T-helper 2 cell treated with Interferon-gamma antibody and Interleukin-4, amounts not matched to agents 5 μg/mL and 100 μg/mL, for 36 hours (primary cell): ENCODE data around the gene RIMBP3C.
"Not testable (repeated sequence)": the region's sequence is repeated elsewhere in the genome, so short reads cannot be mapped to it uniquely, and the experiment has no call there.

Experiments used
- DNase-seq: peaks from one replicate; pipeline ENCODE4 v3.0.0; 2021; ENCODE audit warnings: low spot score
- H3K27ac Mint-ChIP-seq: one replicate; pipeline ENCODE4 v1.8.0; 2021; ENCODE audit warnings: mild to moderate bottlenecking, mixed read lengths
- H3K27me3 Mint-ChIP-seq: one replicate; pipeline ENCODE4 v1.8.0; 2021; ENCODE audit warnings: low read depth, mixed read lengths
- H3K36me3 Mint-ChIP-seq: one replicate; pipeline ENCODE4 v1.8.0; 2021; ENCODE audit warnings: low read depth, mixed read lengths
- H3K4me1 Mint-ChIP-seq: one replicate; pipeline ENCODE4 v1.8.0; 2021; ENCODE audit warnings: low read depth, mixed read lengths
- H3K4me3 Mint-ChIP-seq: one replicate; pipeline ENCODE4 v1.8.0; 2022; ENCODE audit warnings: mild to moderate bottlenecking, moderate library complexity, mixed read lengths
- H3K9me3 Mint-ChIP-seq: one replicate; pipeline ENCODE4 v1.8.0; 2021; ENCODE audit warnings: mixed read lengths

Gene RIMBP3C

GRCh38 chr22:21587803-21588611 is 36.7 kb upstream of the RIMBP3C start:
- Mint-ChIP-seq H3K9me3 (no peaks in the 10 kb centered on the region), H3K4me3 (peak overlapping the region; percentile 25), H3K27me3 (no peaks in the 10 kb centered on the region), H3K36me3 (peaks cover 22% of the 10 kb centered on the region), H3K4me1 (peaks cover 23% of the 10 kb centered on the region), H3K27ac (peak overlapping the region; percentile 71)
- DNase-seq: peak; percentile 67

GRCh38 chr22:21585389-21585788 is 34.1 kb upstream of the RIMBP3C start:
- Mint-ChIP-seq H3K36me3 (peaks cover 7% of the 10 kb centered on the region), H3K27ac (peak overlapping the region; percentile 28), H3K4me1 (peaks cover 20% of the 10 kb centered on the region), H3K9me3 (no peaks in the 10 kb centered on the region), H3K4me3 (no peak overlapping the region), H3K27me3 (no peaks in the 10 kb centered on the region)
- DNase-seq: no peak

DNA sequence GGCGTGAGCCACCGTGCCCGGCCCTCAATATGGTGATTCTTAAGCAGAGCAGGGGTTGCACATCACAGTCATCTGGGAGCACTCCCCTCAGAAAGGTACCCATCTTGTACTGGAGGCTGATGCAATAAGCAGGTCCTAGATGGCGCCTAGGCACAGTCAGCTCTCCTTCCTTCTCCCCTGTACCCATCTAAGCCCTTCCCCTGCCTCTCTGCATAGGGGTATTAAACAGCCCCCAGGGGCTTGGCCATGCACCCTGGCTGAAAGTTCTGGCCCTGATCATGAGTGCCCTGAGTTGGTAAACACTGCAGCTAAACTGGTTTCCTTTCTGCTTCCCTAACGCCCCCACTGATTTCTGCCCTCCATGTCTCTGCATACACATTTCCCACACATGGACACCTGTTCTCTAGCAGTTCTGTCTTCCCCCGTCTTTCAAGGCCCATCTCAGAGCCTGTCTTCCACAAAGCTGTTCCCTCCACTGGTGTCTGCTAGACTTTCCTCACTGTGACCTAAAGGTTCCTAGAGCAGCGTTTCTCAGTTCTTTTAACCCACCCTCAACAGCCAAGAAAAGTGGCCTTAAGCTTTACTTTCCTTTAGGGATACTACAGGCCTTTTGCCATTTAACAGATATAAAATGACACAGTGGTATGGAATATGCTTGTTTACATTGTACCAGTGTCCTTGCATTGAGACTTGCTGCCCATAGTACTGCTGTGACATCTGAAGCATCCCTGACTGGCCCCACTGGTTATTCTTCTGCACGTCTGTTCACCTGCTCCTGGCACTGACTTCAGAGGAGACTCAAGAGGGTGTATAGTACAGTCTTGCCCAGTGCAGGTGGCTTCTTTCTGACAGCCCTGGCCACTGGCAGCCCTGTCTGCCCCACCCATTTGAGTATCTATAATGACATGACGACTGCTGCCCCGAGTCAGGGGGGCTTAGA is 31.8 kb upstream of the RIMBP3C start:
- H3K36me3 Mint-ChIP-seq: peaks cover 9% of the 10 kb centered on the region
- no peak for DNase-seq
- no peak overlapping the region for H3K4me3 Mint-ChIP-seq
- H3K9me3 Mint-ChIP-seq: no peaks in the 10 kb centered on the region
- no peak overlapping the region for H3K27ac Mint-ChIP-seq
- H3K27me3 Mint-ChIP-seq: no peaks in the 10 kb centered on the region
- H3K4me1 Mint-ChIP-seq: peaks cover 13% of the 10 kb centered on the region

GRCh38 chr22:21581009-21581713 is 29.9 kb upstream of the RIMBP3C start:
- H3K27ac Mint-ChIP-seq, H3K36me3 Mint-ChIP-seq, H3K9me3 Mint-ChIP-seq, DNase-seq, H3K4me1 Mint-ChIP-seq, H3K4me3 Mint-ChIP-seq, H3K27me3 Mint-ChIP-seq: not testable (repeated sequence)

- not testable (repeated sequence) for H3K4me3 Mint-ChIP-seq, H3K36me3 Mint-ChIP-seq, DNase-seq, H3K27me3 Mint-ChIP-seq, H3K9me3 Mint-ChIP-seq, H3K27ac Mint-ChIP-seq
- peaks cover 11% of the 10 kb centered on the region for H3K4me1 Mint-ChIP-seq
These were observed 29.4 kb upstream of the RIMBP3C start for GRCh38 chr22:21580623-21581007.

- Mint-ChIP-seq H3K27me3 (no peaks in the 10 kb centered on the region), H3K4me3 (no peak overlapping the region), H3K36me3 (peaks cover 4% of the 10 kb centered on the region), H3K4me1 (peaks cover 11% of the 10 kb centered on the region), H3K9me3 (no peaks in the 10 kb centered on the region), H3K27ac (no peak overlapping the region)
- DNase-seq: no peak
These were observed 28.2 kb upstream of the RIMBP3C start for GRCh38 chr22:21579474-21579851.

DNA sequence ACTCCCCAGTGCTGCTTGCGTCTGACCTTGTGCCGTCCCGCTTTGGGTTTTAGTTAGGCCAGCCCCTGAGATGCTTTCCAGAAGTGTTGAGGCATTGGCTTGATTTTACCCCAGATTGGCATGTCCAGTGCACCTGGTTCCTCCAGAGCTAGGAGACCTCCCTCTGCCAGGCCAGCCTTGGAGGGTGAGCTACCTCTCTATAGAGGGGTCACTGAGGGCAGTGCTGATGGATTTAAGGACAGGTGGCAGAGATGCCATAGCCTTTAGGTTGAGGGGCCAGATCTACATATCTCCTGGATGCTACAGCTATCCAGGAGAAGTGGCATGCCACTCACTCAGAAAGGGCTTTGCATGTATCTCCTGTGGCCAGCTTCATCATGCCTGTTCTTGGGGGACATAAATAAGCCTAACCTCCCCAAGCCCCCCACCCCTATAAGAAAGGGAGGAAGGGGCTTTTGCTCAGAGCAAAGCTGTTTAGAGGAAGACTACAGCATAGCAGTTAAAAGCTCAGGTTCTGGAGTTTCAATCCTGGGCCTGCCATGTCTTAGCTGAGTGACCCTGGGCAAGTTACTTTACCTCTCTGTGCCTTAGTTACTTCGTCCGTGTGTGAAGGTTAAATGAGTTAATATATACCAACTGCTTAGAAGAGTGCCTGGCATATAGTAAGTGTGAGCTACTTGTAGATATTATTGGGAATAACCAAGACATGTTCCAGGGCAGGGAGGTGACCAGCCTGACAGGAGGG is 22.7 kb upstream of the RIMBP3C start:
- Mint-ChIP-seq H3K27me3 (no peaks in the 10 kb centered on the region), H3K27ac (no peak overlapping the region), H3K36me3 (peaks cover 29% of the 10 kb centered on the region), H3K4me3 (no peak overlapping the region), H3K4me1 (peaks cover 39% of the 10 kb centered on the region), H3K9me3 (no peaks in the 10 kb centered on the region)
- DNase-seq: no peak

- H3K36me3 Mint-ChIP-seq: peaks cover 34% of the 10 kb centered on the region
- H3K9me3 Mint-ChIP-seq: no peaks in the 10 kb centered on the region
- DNase-seq: no peak
- H3K4me3 Mint-ChIP-seq: no peak overlapping the region
- peaks cover 44% of the 10 kb centered on the region for H3K4me1 Mint-ChIP-seq
- no peak overlapping the region for H3K27ac Mint-ChIP-seq
- no peaks in the 10 kb centered on the region for H3K27me3 Mint-ChIP-seq
These were observed 22.1 kb upstream of the RIMBP3C start for GRCh38 chr22:21573293-21573734.

DNA sequence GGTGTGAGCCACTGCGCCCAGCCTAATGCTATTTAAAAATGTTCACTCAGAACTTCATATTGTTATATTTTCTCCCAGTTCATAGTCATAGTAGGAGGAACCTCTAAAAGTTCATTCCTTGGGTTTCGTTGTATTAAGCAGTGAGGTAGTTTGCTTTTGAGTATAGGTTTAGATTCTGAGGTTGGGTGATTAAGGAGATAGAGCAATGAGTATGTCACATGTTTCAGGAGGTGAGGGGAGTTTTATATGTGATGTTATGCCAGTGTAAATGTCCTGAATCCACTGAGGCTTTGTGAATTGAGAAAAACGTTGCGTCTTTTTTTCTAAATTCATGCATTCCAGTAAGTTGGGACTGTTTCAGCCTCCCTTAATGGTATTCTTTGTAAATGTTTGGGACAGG is 20.4 kb upstream of the RIMBP3C start:
- Mint-ChIP-seq H3K4me1 (peaks cover 40% of the 10 kb centered on the region), H3K9me3 (no peaks in the 10 kb centered on the region), H3K27ac (peak overlapping the region; percentile 70), H3K4me3 (peak overlapping the region; percentile 52), H3K36me3 (peaks cover 34% of the 10 kb centered on the region), H3K27me3 (no peaks in the 10 kb centered on the region)
- DNase-seq: no peak

DNA sequence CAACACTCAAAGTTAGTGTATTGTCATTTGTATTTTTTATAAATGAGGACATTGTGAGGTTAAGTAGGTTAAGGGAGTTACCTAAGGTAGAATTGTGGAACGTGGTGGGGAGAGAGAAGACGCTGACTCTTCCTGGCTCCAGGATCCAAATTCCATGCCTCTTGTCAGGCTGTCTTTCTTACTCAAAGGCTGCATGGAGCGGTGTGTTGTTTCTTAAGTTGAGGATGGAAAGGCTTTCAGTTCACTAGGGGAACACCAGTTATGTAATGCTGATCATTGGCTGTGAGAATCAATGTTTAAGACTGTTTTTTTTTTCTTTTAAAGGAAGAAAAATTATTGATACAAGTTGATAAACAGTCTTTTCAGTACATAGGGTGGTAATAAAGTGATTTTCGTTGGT is 19.1 kb upstream of the RIMBP3C start:
- no peaks in the 10 kb centered on the region for H3K27me3 Mint-ChIP-seq
- peak overlapping the region; percentile 52 for H3K4me3 Mint-ChIP-seq
- peaks cover 34% of the 10 kb centered on the region for H3K36me3 Mint-ChIP-seq
- DNase-seq: no peak
- H3K27ac Mint-ChIP-seq: peak overlapping the region; percentile 16
- peaks cover 38% of the 10 kb centered on the region for H3K4me1 Mint-ChIP-seq
- H3K9me3 Mint-ChIP-seq: no peaks in the 10 kb centered on the region

GRCh38 chr22:21569459-21570170 is 18.4 kb upstream of the RIMBP3C start:
- no peak for DNase-seq
- Mint-ChIP-seq H3K36me3 (peaks cover 34% of the 10 kb centered on the region), H3K27ac (peak overlapping the region; percentile 71), H3K9me3 (no peaks in the 10 kb centered on the region), H3K4me1 (peaks cover 38% of the 10 kb centered on the region), H3K4me3 (peak overlapping the region; percentile 96), H3K27me3 (no peaks in the 10 kb centered on the region)

- peaks cover 31% of the 10 kb centered on the region for H3K36me3 Mint-ChIP-seq
- H3K27me3 Mint-ChIP-seq, DNase-seq, H3K9me3 Mint-ChIP-seq: not testable (repeated sequence)
- H3K4me3 Mint-ChIP-seq: peak overlapping the region; percentile 96
- H3K27ac Mint-ChIP-seq: peak overlapping the region; percentile 71
- peaks cover 38% of the 10 kb centered on the region for H3K4me1 Mint-ChIP-seq
These were observed 17.8 kb upstream of the RIMBP3C start for GRCh38 chr22:21569076-21569427.
